ENCODE results near the gene SPDL1.

SPDL1 gene

DNA sequence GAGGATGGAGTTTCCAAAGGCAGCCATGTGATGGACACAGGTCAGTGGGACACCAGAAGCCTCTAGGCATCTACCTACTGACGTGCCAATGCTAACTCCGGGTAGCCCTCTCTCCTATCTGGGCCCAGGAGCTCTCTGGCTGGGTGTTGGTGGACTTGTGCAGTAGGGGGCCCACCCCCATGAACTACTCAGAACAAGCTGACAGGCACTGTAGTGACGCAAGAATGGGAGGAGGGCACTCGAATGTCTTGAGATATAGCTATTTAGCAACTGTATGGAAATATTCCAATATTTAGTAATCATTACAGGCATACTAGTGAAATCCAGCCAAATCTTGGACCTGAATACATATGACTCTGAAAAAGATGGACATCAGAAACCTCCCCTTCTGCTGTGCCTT lies 47.8 kb downstream of the SPDL1 start:
- no peak for DNase-seq (ENCODE audit: low spot score)

DNA sequence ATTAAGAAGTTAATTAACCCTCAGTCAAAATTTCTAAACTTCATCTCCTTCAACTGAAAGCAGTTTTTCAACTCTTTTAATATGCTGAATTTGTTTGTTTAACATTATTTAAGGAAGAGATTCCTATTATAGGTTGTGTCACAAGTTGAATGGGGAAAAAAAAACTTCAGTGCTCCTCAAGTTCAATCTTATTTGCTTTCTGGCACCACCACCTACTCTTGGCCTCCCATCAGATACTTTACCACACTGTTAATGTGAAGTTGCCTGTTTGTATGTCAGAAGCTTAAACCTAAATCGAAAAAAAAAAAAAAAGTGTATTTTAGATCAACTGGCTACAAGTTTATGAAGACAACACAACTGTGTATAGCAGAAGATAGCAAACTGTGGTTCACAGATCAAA lies 49.4 kb downstream of the SPDL1 start:
- no peak for DNase-seq (ENCODE audit: low spot score)

DNA sequence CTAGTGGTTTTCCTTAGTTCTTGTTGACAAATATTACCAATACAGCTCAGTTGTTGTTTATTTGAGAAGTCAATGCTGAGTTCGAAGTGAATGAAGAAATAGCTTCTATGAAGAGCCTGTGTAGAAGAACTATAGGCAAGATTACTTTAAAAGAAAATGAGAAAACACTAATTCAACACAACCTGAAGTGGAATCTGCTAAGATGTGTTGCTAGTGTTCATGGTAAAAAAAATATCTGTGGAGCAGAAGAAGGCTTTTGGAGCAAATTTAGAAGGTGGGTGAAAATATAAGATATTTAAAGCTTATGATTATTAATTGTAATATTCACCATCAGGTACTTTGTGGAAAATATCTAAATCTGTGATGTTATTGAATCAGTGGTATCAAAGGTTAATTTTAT lies 51.0 kb downstream of the SPDL1 start:
- DNase-seq (ENCODE audit: low spot score), result no peak

DNA sequence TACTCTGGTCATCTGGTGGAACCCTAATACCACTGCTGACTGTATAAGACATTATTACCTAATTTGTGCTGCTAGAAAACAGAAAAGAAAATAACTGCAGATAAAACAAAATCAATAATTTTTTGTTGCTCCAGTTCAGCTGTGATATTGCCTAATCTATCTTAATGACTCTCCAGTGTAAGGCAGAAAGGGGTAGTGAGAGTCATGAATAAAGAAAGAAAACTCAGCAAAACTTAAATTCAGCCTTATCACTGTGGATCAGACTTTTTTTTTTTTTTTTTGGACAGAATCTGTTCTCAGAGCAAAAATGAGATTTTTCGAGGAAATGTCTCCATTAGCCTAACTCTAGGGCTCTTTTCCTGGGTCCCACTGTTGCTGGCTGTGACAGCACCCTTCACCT lies 52.4 kb downstream of the SPDL1 start:
- no peak for DNase-seq (ENCODE audit: low spot score)

DNA sequence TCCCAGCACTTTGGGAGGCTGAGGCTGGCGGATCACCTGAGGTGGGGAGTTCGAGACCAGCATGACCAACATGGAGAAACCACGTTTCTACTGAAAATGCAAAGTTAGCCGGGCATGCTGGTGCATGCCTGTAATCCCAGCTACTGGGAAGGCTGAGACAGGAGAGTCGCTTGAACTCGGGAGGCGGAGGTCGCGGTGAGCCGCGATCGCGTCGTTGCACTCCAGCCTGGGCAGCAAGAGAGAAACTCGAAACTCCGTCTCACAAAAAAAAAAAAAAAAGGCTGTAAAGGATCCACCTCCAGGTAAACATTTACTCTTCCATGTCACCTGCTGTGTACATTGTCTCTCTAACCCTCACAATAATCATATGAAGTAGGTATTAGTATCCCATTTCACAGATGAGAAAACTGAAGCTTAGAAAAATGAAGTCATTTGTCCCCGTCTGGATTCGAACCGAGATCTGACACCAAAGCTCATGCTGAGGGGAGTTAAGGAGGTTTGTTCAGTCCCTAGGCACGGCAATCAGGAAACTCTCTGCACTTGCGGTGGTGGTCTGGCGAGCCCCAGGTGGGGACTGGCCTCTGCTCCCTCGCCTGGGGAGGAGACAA lies 53.0 kb downstream of the SPDL1 start:
- no peak for DNase-seq (ENCODE audit: low spot score)

DNA sequence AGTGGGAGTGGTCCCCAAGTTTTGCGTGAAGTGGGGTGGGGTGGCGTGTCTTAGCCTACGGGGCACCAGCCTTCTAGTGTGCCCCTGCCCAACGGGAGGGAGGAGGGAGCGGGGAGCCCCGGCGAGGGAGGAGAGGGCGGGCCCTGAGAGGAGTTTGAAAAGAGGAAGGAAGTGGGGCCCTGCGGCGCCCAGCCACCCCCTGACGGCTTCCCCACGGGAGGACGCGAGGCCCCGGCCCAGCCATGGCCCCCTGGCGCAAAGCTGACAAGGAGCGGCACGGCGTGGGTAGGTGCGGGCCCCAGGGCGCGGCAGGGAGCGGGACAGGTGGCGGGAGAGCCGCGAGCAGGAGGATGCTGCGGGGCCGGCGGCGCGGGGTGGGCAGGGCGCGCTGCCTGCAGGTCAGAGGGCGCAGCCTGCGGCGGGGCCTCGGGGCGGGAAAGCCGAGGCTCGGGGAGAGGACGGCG lies 53.5 kb downstream of the SPDL1 start, which contains the start of gene DOCK2:
Gene DOCK2, plus strand, starts transcription at position 191 of the 464 bp plus-strand sequence. Its CDS starts 52 bp downstream, at position 243.
- DNase-seq (ENCODE audit: low spot score), result no peak

DNA sequence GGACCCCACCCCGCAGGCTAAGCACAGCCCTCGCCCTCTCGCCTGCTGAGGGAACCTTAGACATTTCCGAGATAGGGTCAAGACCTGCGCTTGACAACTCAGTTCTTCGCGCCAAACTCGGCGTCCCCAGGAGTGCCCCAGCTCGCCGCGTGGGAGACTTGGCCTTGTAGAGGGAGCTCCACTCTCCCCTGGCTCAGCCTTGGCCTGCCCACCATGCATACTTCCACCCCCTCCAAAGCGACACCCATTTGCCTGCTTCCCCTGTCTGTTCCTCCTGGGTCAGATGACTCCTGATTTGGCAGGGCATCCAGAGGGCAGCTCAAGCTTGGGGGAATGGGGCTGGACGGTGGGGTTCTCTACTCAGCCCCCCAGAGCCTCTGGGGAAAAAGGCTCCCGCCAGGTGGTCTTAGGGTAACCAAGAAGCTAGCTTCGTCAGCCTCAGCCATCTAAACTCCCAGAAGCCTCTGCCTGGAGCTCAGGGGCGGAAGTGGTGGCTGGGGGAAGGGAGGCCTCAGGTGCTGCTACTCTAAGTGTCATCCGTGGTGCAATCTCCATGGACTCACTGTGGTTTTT lies 54.1 kb downstream of the SPDL1 start:
- no peak for DNase-seq (ENCODE audit: low spot score)

DNA sequence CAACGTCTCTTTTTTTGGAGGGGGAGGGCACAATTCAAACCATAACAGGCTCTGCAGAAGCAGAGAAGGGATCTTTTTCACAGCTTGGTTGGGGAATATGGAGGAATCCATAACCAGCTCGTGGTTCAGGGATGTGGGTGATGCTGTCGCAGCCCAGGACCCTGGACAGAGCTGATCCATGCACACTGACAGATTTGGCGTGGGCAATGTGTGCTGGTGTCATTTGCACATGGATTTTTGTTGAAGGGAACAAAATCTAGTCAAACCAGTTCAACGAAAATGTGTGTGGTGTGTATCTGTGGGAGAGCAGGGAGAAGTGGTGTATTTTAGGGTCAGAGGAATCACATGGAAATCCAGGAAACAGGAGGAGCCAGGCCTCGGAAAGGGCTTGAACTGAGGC lies 57.7 kb downstream of the SPDL1 start:
- DNase-seq (ENCODE audit: low spot score), result no peak

DNA sequence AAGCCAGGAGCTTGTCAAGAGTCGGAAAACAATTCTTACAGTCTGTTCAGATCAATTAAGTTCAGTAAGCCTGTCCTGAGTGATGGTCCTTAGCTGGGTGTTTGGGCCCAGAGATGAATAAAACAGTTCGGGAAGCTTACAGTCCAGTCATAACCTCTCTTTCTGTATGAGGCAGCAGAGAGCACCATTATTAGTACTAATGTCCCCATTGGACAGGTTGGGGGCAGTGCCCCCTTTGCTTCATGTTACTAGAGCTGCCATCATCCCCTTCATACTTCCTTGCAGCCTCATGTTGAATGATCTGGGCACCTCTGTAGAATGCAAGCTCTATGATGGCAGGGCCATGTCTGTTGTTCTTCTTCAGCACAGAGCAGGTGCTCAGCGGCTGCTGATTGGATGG lies 63.3 kb downstream of the SPDL1 start:
- DNase-seq (ENCODE audit: low spot score), result no peak

DNA sequence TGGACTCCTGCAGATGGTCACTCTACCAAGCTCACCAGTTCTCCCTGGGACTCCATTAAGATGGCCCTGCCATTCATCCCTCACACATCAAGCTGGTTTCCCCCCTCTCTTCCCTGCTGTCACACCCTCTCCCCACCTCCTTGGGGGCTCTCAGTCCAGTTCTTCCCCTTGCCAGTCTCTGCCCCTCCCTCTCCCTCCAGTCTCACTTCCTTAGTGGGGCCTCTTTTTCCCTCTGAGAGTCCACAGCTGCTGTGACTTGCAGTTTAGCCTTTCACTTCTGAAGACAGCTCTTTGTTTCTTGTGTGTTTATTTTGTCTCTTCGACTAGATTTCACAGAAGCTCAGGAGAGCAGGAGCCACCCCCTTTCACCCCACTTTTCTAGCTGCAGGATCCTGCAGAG lies 64.0 kb downstream of the SPDL1 start:
- DNase-seq (ENCODE audit: low spot score), result no peak

DNA sequence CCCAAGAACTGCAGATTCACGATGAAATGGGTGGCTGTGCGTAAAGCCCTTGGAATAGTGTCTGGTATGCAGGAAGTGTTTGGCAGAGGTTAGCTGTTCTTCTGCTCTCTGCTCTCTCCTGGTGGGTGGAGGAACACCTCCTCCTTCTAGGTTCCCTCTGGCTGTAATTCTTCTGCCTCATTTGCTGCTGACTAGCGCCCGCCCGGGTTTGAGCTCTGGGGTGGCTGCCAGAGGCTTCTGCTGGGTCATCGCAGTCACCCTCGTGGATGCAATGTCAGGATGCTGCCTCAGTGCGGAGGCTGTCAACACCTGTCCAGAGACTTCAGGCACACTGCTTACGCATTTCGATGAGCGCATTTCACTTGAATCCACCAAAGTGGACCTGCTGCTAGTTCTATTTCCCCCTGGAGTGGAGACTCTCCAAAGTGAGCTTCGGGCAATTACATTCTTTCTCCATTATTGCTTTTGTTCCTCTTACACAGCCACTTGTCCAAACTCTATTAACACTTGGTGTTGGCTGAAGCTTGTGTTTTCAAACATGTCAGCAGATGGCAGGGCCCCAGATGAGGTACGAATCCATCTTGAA lies 65.2 kb downstream of the SPDL1 start:
- DNase-seq (ENCODE audit: low spot score), result no peak

DNA sequence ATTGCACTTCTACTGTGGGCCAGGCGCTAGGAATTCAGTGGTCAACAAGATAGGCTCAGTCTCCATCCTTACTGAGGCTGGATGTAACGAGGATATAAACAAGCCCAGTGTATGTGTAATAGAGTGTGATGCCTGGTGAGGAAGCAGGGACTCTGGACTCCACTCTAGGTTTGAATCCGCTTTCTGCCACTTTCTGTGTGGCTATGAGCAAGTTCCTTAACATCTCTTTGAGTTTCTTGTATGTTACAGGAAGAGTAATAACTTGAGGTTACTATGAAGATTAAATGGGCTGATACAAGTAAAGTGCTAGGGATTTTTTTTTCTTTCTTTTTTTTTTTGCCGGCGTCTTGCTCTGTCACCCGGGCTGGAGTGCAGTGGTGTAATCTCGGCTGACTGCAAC lies 65.9 kb downstream of the SPDL1 start:
- DNase-seq (ENCODE audit: low spot score), result no peak

DNA sequence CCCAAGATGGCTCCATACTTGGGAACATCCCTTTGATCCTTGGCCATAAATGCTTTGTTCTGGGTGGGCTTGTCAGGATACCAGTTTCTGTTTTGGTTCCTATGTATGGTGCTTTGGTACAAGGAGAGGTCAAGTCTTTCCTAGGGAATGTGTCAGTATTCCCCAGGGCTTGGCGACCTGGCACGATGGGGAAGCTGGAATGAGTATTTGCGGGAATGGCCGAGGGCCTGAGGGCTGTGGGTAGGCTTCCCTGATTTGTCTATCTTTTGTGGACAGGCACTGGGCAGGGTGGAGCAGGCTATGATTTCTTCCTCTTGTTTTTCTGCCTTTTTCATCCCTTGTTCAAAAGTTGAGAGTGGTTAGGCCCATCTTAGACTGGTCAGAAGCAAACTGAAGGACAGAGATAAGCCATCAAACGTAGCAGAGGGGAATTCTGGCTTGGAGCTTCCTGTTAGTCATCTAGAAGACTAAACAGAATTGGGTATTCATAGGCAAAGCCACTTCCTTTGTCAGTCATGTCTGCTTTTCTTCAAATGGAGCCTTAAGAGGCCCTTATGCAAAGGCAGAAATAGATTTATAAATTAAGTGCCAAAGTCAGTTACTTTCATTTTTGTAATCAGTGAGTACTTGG lies 67.2 kb downstream of the SPDL1 start:
- peak; percentile 2 for DNase-seq (ENCODE audit: low spot score)

DNA sequence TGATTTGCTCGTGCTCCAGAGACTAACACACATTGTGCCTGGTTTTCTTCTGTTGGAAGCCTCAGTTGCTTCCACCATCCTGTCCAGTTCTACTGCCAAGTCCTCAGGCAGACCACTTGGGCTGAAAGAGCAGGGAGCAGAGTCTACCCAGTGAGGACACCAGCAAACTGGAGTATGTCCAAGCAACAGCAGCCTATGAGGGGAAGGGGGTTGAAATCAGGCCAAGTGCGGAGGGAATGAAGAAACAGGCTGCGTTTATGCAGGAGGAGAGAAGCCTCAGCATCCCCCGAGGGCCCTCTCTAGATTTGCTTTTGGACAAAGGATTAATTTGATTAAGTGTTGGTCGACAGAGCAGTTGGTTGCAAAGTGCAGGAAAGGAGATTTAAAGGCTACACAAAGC lies 68.0 kb downstream of the SPDL1 start:
- DNase-seq (ENCODE audit: low spot score), result no peak

DNA sequence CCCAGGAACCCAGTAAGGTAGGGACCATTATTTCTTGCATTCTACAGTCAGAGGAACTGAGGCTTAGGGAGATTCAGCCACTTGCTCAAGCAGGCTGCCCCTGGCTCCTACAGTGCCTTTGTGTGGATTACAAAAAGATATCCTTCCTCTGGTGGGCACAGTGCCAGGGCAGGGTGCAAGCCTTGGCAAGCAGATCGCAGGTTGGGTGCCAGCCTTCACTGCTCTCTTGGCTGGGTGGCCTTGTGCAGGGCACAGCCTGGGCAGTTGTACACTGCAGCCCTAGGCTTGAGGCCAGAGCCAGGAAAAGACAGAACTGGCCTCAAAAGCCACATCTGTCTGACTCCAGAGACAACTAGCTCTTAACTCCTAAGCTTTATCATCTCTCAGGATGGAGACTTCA lies 68.5 kb downstream of the SPDL1 start:
- no peak for DNase-seq (ENCODE audit: low spot score)

DNA sequence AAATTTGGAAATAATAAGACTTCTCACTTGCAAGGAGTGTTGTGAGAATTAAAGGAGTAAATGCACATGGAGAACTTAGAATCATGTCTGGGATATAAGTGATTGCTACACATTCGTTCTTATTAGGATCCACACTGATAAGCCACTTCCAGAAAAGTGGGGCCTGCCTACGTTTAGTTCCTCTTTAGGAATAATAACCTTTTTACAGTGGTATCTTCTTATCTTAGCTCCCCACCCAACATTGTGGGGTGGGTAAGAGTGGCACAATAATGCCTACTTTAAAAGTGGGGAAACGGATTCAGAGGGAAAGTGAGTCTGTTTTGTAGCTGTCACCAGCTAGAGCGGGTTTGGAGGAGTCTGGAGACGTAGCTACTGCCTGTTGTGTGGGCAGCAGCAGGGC lies 69.5 kb downstream of the SPDL1 start:
- DNase-seq (ENCODE audit: low spot score), result no peak
